H9 (cell line): Measurements from ENCODE around the gene TMEM38A. TPM values are rescaled to one million over a fixed set of nuclear protein-coding genes. Genes with fewer than 3 reads are reported as not detected.

Experiments used
- DNase-seq: peaks from one replicate; pipeline ENCODE4 v3.0.0-alpha.2; 2017
- H2AFZ ChIP-seq: one replicate; pipeline ENCODE4 v1.6.1; 2013; ENCODE audit warnings: mild to moderate bottlenecking, low read length, control low read depth, moderate library complexity
- H2AK5ac ChIP-seq: 2 replicates; pipeline ENCODE4 v1.6.1; 2013; ENCODE audit warnings: low read length, control low read depth, mixed read lengths; ENCODE audit not compliant: insufficient read length
- H2BK120ac ChIP-seq: one replicate; pipeline ENCODE4 v1.6.1; 2013; ENCODE audit warnings: low read depth, mild to moderate bottlenecking, low read length, control low read depth, inconsistent platforms; ENCODE audit not compliant: poor library complexity, severe bottlenecking
- H2BK12ac ChIP-seq: 2 replicates; pipeline ENCODE4 v1.6.1; 2013; ENCODE audit warnings: low read length, control low read depth, mixed read lengths, low read depth; ENCODE audit not compliant: insufficient read length
- H2BK15ac ChIP-seq: 2 replicates; pipeline ENCODE4 v1.6.1; 2013; ENCODE audit warnings: low read depth, low read length, control low read depth
- H2BK20ac ChIP-seq: one replicate; pipeline ENCODE4 v1.6.1; 2013; ENCODE audit warnings: low read depth, mild to moderate bottlenecking, low read length, control low read depth, inconsistent platforms; ENCODE audit not compliant: poor library complexity, severe bottlenecking
- H2BK5ac ChIP-seq: 2 replicates; pipeline ENCODE4 v1.6.1; 2013; ENCODE audit warnings: low read length, control low read depth, mixed read lengths; ENCODE audit not compliant: insufficient read length
- H3K14ac ChIP-seq: 2 replicates; pipeline ENCODE4 v1.6.1; 2013; ENCODE audit warnings: low read length, control low read depth; ENCODE audit not compliant: insufficient read depth
- H3K18ac ChIP-seq: 2 replicates; pipeline ENCODE4 v1.6.1; 2013; ENCODE audit warnings: low read depth, mild to moderate bottlenecking, mixed read lengths, low read length, control low read depth; ENCODE audit not compliant: insufficient read length
- H3K23ac ChIP-seq: 2 replicates; pipeline ENCODE4 v1.6.1; 2013; ENCODE audit warnings: low read length, control low read depth, mixed read lengths, low read depth; ENCODE audit not compliant: insufficient read length
- H3K23me2 ChIP-seq: 2 replicates; pipeline ENCODE4 v1.6.1; 2013; ENCODE audit warnings: low read depth, mild to moderate bottlenecking, mixed read lengths, low read length, control low read depth; ENCODE audit not compliant: insufficient read length, poor library complexity, severe bottlenecking
- H3K27ac ChIP-seq: 2 replicates; pipeline ENCODE4 v1.5.1; 2013; ENCODE audit warnings: low read length, control low read depth, mixed read lengths, low read depth; ENCODE audit not compliant: insufficient read length
- H3K27me3 ChIP-seq: 2 replicates; pipeline ENCODE4 v1.6.1; 2013; ENCODE audit warnings: low read length, control low read depth, inconsistent platforms; ENCODE audit not compliant: insufficient read depth
- H3K4ac ChIP-seq: 2 replicates; pipeline ENCODE4 v1.6.1; 2013; ENCODE audit warnings: low read depth, mild to moderate bottlenecking, control low read depth, inconsistent platforms, low read length, moderate library complexity
- H3K4me1 ChIP-seq: 2 replicates; pipeline ENCODE4 v1.6.1; 2013; ENCODE audit warnings: low read length, control low read depth, inconsistent platforms; ENCODE audit not compliant: insufficient read depth
- H3K4me2 ChIP-seq: 2 replicates; pipeline ENCODE4 v1.6.1; 2013; ENCODE audit warnings: low read length, control low read depth, mixed read lengths; ENCODE audit not compliant: insufficient read length, insufficient read depth
- H3K56ac ChIP-seq: 2 replicates; pipeline ENCODE4 v1.6.1; 2013; ENCODE audit warnings: low read depth, mild to moderate bottlenecking, mixed read lengths, low read length, control low read depth; ENCODE audit not compliant: insufficient read length
- H3K79me1 ChIP-seq: 2 replicates; pipeline ENCODE4 v1.6.1; 2013; ENCODE audit warnings: low read depth, mild to moderate bottlenecking, moderate library complexity, low read length, control low read depth, inconsistent platforms; ENCODE audit not compliant: insufficient read depth, poor library complexity, severe bottlenecking
- H3K79me2 ChIP-seq: 2 replicates; pipeline ENCODE4 v1.6.1; 2013; ENCODE audit warnings: low read length, control low read depth, inconsistent platforms; ENCODE audit not compliant: insufficient read depth
- H3K9ac ChIP-seq: 2 replicates; pipeline ENCODE4 v1.6.1; 2013; ENCODE audit warnings: low read length, control low read depth, mixed read lengths; ENCODE audit not compliant: insufficient read length; ENCODE audit errors: extremely low read depth
- H3K9me3 ChIP-seq: one replicate; pipeline ENCODE4 v1.6.1; 2013; ENCODE audit warnings: low read depth, low read length, inconsistent platforms; ENCODE audit not compliant: control insufficient read depth
- H3T11ph ChIP-seq: one replicate; pipeline ENCODE4 v1.6.1; 2013; ENCODE audit warnings: mild to moderate bottlenecking, low read length, control low read depth, inconsistent platforms
- H4K20me1 ChIP-seq: one replicate; pipeline ENCODE4 v1.6.1; 2013; ENCODE audit not compliant: control insufficient read depth, insufficient read length, insufficient read depth
- H4K5ac ChIP-seq: 2 replicates; pipeline ENCODE4 v1.6.1; 2013; ENCODE audit warnings: low read depth, mild to moderate bottlenecking, mixed read lengths, low read length, control low read depth; ENCODE audit not compliant: insufficient read length
- H4K8ac ChIP-seq: replicated peaks from 2 replicates; pipeline ENCODE4 v1.6.1; 2013; ENCODE audit warnings: low read length, control low read depth, mixed read lengths, low read depth; ENCODE audit not compliant: insufficient read length
- H4K91ac ChIP-seq: 2 replicates; pipeline ENCODE4 v1.6.1; 2013; ENCODE audit warnings: low read depth, mild to moderate bottlenecking, moderate library complexity, mixed read lengths, low read length, control low read depth; ENCODE audit not compliant: insufficient read length
- H3K27ac Mint-ChIP-seq, 3 experiments: 2 replicates in 2 of 3; 3 replicates in 1 of 3; pipeline ENCODE4 v1.8.0; 2020 to 2021; ENCODE audit warnings: mixed read lengths in 3 of 3, mild to moderate bottlenecking in 1 of 3, moderate library complexity in 1 of 3
- H3K27me3 Mint-ChIP-seq: 2 replicates; pipeline ENCODE4 v1.8.0; 2021; ENCODE audit warnings: low read depth, mild to moderate bottlenecking, moderate library complexity, mixed read lengths
- H3K36me3 Mint-ChIP-seq, 3 experiments: 2 replicates in 2 of 3; 3 replicates in 1 of 3; pipeline ENCODE4 v1.8.0; 2020 to 2021; ENCODE audit warnings: low read depth in 3 of 3, mixed read lengths in 3 of 3; ENCODE audit not compliant: insufficient read depth in 1 of 3
- H3K4me1 Mint-ChIP-seq, 2 experiments: 2 replicates each; pipeline ENCODE4 v1.8.0; 2020; ENCODE audit warnings: mixed read lengths in 2 of 2
- H3K4me3 Mint-ChIP-seq, 2 experiments: 2 replicates in 1 of 2; 3 replicates in 1 of 2; pipeline ENCODE4 v1.8.0; 2020 to 2021; ENCODE audit warnings: mild to moderate bottlenecking in 2 of 2, mixed read lengths in 2 of 2, moderate library complexity in 1 of 2
- H3K9me3 Mint-ChIP-seq, 2 experiments: 2 replicates in 1 of 2; 3 replicates in 1 of 2; pipeline ENCODE4 v1.8.0; 2020; ENCODE audit warnings: mild to moderate bottlenecking in 2 of 2, mixed read lengths in 2 of 2, moderate library complexity in 1 of 2
- WGBS: extraction: QIAGEN DNeasy Blood & Tissue Kit; methylation state at CpG from one replicate; pipeline ENCODE4 v1.1.7; 2013; ENCODE audit warnings: missing lambda C conversion rate, low lambda C conversion rate, mixed read lengths; ENCODE audit not compliant: insufficient read length; ENCODE audit errors: extremely low coverage; 5-methylcytosine and 5-hydroxymethylcytosine counted together
- total RNA-seq: library from RNA; stranded (reverse); gene quantifications from 2 replicates; pipeline ENCODE4 v1.2.1, GENCODE V29; 2021
- TF ChIP-seq, protein P1 (sequence below): fragments of 200-600 bp; sonication (generic); conservative IDR thresholded peaks from 3 replicates; pipeline ENCODE4 v1.8.0; 2021; ENCODE audit warnings: antibody characterized with exemption, mild to moderate bottlenecking

TMEM38A gene
- total RNA-seq, 1 experiment from 2014 or later, result 7.4 TPM

GRCh38 chr19:16641695-16642094 is 19.2 kb upstream of the TMEM38A start:
- Mint-ChIP-seq H3K9me3 (no peaks in the 10 kb centered on the region), H3K36me3 (peaks cover 33 to 81% (median 61%) of the 10 kb centered on the region in 3 experiments), H3K4me3 (no peak overlapping the region), H3K4me1 (no peaks in the 10 kb centered on the region), H3K27ac (no peak overlapping the region; a peak in 1 of 7 replicates), H3K27me3 (no peaks in the 10 kb centered on the region)
- Histone ChIP-seq H3K79me1 (peaks cover 25% of the 10 kb centered on the region), H2BK15ac (no peak overlapping the region), H2BK5ac (no peak overlapping the region), H3K79me2 (peaks cover 2% of the 10 kb centered on the region; the same call in 1 of the 2 replicates), H3K23ac (no peak overlapping the region), H4K91ac (no peak overlapping the region), H3K4me2 (no peak overlapping the region), H3K4ac (no peak overlapping the region), H3K27ac (no peak overlapping the region), H3K9ac (no peak overlapping the region), H4K20me1 (no peaks in the 10 kb centered on the region), H2BK20ac (no peak overlapping the region), H2AK5ac (no peak overlapping the region), H2AFZ (no peak overlapping the region), H3T11ph (no peak overlapping the region), H3K18ac (no peak overlapping the region), H2BK120ac (no peak overlapping the region), H4K5ac (no peak overlapping the region), H2BK12ac (no peak overlapping the region), H4K8ac (no peak overlapping the region), H3K27me3 (no peaks in the 10 kb centered on the region), H3K14ac (no peak overlapping the region), H3K9me3 (no peaks in the 10 kb centered on the region), H3K4me1 (no peaks in the 10 kb centered on the region), H3K56ac (no peak overlapping the region), H3K23me2 (no peaks in the 10 kb centered on the region)
- TF ChIP-seq, protein P1, sequence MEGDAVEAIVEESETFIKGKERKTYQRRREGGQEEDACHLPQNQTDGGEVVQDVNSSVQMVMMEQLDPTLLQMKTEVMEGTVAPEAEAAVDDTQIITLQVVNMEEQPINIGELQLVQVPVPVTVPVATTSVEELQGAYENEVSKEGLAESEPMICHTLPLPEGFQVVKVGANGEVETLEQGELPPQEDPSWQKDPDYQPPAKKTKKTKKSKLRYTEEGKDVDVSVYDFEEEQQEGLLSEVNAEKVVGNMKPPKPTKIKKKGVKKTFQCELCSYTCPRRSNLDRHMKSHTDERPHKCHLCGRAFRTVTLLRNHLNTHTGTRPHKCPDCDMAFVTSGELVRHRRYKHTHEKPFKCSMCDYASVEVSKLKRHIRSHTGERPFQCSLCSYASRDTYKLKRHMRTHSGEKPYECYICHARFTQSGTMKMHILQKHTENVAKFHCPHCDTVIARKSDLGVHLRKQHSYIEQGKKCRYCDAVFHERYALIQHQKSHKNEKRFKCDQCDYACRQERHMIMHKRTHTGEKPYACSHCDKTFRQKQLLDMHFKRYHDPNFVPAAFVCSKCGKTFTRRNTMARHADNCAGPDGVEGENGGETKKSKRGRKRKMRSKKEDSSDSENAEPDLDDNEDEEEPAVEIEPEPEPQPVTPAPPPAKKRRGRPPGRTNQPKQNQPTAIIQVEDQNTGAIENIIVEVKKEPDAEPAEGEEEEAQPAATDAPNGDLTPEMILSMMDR, result no peak
- WGBS, result no CpG with 5 or more reads among the region's 10 CpGs
- DNase-seq, result no peak
